ENCODE results near the gene COPS9.

Gene COPS9

GRCh38 chr2:240134956-240135520 lies 1.1 kb downstream of the COPS9 start:
- no peak for DNase-seq (ENCODE audit: low read depth, low spot score)

GRCh38 chr2:240134466-240134865 lies 1.6 kb downstream of the COPS9 start:
- no peak for DNase-seq (ENCODE audit: low read depth, low spot score)

DNA sequence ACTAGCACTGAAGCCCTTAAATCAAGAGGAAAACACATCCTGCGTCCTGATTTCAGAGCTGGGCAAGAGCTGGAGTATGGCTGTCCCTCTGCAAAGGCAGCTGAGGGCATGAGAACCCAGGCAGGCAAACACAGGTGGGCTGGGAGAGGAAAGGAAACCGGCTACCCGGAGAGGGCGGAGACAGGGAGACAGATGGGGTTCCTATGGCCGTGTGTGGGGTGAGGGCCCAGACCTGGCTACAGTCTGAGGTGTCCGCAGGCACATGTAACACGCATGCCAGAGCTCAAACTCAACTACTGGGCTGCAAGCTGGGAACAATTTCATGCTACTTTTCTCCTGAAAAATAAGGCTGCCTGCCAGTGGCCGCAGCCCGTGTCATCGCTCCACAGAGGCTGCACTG lies 2.7 kb downstream of the COPS9 start:
- DNase-seq (ENCODE audit: low read depth, low spot score): no peak

GRCh38 chr2:240132651-240132980 lies 3.5 kb downstream of the COPS9 start:
- no peak for DNase-seq (ENCODE audit: low read depth, low spot score)

GRCh38 chr2:240131941-240132650 lies 4.0 kb downstream of the COPS9 start:
- DNase-seq (ENCODE audit: low read depth, low spot score): no peak

DNA sequence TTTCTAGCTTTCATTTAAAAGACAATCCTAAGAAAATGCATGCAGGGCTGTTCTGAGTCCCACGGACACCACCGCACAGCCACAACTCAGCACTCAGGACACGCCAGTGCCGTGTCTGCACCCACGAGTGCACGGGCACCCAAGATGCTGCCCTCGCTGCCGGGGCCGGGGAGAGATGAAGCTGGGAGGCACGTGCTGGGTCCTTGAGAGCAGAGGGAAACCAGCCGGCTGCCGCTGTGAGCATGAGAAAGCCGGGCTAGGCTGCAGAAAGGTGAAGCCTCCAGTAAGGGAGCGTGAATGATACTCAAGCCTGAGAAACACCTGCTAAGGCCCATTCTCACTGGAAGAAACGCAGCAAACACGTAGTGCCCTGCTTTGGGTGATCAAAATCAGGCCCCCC lies 4.8 kb downstream of the COPS9 start:
- no peak for DNase-seq (ENCODE audit: low read depth, low spot score)

DNA sequence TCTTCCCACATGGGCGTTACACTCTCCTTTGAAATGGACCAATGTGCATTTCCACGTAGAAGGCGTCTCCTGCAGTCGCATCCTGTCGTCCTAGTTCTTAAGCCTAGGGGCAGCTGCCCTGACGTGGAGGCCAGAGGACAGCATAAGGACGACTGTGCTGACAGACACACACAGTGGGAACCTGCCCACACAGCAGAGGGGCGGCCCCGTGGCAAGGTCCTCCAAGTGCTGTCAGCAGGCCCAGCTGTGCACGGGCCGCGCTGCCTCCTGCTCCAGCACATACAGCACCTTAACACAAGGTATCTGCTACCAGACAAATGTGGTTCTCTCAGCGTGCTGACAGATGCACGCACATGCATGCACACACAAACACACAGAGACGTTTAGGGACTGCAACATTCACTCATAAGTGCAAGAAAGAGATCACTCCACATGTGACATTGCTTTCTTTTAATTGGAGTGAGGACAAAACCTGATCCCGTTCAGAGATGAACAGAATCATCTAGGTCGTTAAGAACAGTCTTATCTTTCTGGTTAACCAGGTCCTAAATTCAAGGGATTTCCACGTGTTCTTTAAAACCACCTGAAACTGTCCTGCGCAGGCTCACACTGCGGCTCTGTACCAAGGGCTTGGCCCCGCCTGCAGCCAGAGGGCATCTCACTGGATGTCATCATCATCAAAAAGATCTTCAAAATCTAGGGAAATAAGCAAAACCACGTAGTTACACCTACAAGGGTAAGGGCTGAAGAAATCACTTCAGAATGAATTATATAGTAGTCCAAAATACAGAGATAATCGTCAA lies 5.5 kb downstream of the COPS9 start:
- no peak for DNase-seq (ENCODE audit: low read depth, low spot score)

GRCh38 chr2:240129731-240130392 lies 6.2 kb downstream of the COPS9 start:
- no peak for DNase-seq (ENCODE audit: low read depth, low spot score)

- no peak for DNase-seq (ENCODE audit: low read depth, low spot score)
These were observed 6.8 kb downstream of the COPS9 start for GRCh38 chr2:240129311-240129710.

DNA sequence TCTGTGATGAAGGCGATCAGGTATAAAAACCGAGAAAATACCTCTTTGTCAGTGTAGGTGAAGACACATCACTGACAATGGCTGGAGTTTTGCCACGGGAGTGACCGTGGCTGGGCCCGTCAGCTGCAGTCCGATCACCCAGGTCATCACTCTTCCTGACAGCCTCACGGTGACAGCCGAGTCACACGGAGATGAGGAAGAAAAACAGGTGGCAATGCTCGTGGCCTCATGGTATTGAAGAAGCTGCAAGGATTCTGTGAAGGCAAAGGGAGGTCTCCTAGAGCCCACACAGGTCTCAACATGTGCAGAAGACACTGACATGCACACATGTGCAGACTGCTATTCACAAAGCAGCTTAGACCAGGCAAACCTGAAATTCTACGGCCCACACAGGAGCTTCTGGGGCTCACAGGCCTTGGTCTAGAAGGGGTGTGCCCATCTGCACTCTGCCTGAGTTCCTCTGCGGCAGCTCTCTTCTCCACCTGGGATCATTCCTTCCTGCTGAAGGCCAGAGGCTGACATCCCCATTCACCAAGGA lies 7.4 kb downstream of the COPS9 start:
- no peak for DNase-seq (ENCODE audit: low read depth, low spot score)

DNA sequence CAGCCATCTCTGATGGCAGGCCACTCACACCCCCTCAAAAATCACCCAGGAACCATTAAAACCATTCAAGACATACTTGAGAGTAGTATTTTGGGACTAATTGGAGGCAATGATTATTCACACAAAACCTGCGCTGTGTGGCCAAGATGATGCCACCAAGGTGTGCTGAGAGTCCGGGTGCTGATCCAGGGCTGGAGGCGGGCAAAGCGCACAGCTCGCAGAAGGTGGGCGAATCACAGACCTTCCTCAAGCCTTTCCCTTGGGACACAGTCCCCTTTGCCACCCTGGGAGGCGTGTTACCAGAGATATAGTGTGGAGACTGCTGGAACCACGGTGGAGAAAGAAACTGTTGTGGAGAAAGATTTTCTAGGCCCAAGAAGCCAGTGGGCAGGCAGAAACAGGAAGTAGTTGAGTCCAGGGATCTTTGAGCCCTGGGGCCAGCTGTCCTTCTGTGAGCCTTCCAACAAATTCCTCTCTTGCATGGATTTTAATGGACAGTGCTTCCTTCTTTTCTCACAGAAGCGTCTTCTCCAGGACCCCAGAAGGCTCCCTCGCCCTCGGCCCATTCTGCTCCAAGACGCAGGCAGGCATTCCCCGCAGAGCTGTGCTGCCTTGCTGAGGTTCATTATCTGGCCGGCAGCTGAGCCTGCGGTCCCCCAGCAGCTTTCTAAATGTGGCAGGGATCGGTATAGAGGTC lies 8.0 kb downstream of the COPS9 start:
- no peak for DNase-seq (ENCODE audit: low read depth, low spot score)

- DNase-seq (ENCODE audit: low read depth, low spot score): no peak
These were observed 8.8 kb downstream of the COPS9 start for GRCh38 chr2:240127191-240127750.

- DNase-seq (ENCODE audit: low read depth, low spot score): no peak
These were observed 9.4 kb downstream of the COPS9 start for GRCh38 chr2:240126731-240127130.

- DNase-seq (ENCODE audit: low read depth, low spot score): no peak
These were observed 10.4 kb downstream of the COPS9 start for GRCh38 chr2:240125742-240126141.

GRCh38 chr2:240124651-240125030 lies 11.5 kb downstream of the COPS9 start:
- DNase-seq (ENCODE audit: low read depth, low spot score): no peak

DNA sequence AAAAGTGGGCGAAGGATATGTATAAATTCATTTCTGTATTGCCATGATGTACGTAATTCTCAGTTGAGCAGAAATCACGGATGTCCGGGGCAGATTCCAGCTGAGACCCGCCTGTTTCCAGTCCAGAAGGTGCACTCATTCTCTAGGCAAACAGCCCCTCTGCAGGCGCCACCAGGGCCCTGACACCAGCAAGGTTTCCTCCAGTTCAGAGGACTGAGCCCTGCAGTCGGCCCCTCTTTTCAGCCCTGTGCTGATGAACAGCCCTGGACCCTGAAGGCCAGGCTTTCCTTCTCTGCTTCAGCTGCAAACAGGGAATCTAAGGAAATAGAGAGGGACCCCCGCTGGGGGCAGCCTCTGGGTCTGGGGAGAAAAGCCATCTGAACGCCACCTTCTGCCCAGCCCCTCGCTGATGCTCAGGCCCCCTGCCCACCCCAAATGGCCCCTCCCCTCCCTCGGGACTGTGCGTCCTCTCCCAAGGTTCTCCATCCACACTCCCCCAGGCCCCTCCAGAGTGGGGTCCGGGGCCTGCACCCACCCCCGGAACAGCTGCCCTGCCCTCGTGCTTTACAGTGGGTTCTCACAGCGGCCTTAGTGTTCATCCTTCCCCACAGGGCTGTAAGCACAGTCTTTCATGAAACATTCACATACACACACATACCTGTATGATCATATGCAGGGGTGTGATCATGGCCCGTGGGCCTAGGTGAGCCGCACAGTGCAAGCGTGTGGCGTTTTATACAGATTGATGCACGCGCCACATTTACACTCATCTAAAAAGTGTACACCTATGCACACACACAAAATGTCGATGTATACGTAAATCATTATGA lies 12.1 kb downstream of the COPS9 start:
- DNase-seq (ENCODE audit: low read depth, low spot score): no peak

GRCh38 chr2:240121675-240122074 lies 14.4 kb downstream of the COPS9 start:
- no peak for DNase-seq (ENCODE audit: low read depth, low spot score)

- DNase-seq (ENCODE audit: low read depth, low spot score): no peak
These were observed 14.9 kb downstream of the COPS9 start for GRCh38 chr2:240121190-240121589.

DNA sequence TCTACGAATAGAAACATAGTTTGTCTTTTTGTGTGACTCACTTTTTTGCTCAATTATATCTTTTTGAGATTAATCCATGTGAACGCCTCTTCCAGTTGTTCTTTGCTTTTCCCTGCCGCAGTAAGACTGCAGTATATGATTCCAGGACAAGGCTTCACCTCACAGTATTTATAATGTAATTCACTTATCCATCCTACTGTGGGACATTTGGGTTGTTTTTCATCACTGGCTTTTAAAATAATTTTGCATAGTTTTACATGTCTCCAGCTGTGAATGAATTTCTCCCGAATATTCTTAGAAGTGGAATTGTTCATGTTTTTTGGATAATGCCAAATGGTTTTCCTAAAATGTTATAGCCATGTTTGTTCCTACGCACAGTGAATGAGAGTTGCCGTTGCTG lies 21.9 kb downstream of the COPS9 start:
- DNase-seq (ENCODE audit: low read depth, low spot score): no peak

DNA sequence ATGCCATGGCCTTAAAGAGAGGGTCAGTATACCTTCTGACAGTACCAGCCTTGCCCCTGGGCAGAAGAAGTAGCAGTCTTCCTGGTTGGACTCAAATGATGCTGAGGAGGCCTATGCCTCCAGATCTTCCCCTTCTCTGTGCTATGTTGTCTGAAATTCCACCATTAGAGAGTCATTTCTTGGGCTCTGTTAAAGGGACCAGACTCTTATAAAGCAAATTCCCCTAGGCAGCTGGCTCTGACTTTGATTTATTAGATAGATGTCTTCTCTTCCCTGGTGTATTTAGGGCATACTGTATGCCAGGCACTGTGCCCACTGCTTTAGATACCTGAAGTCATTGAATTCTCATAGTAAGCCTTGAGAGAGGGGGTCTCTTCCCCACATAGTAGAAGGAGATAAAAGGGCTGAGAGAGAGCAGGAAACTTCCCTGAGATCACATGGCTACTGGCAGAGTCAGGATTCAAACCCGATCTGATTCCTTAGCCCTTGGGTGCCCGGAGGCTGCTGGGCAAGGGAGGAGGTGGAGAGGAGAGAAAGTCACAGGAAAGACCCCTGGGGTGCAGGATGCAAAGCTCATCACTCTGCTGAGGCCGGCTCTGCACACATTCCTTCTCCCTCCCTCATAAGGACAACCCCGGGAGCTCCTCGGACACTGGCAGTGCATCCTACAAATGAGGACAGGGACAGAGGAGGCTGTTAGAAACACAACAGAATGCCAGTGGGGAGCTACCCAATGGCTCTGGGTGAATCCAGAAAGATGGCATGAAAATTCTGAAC lies 23.0 kb downstream of the COPS9 start:
- no peak for DNase-seq (ENCODE audit: low read depth, low spot score)
